Mesothelial cell of epicardium (in vitro differentiated cells): ENCODE measurements around the gene CYP4F2. TPM values are rescaled to one million over a fixed set of nuclear protein-coding genes. Genes with fewer than 3 reads are reported as not detected.

Experiments used
- DNase-seq, 2 experiments: peaks; one replicate each; pipeline ENCODE4 v3.0.0; 2021; ENCODE audit warnings: low spot score in 2 of 2; ENCODE audit not compliant: unreplicated experiment in 2 of 2
- H3K27ac Mint-ChIP-seq: 2 replicates; pipeline ENCODE4 v1.8.0; 2021; ENCODE audit warnings: mixed read lengths
- H3K27me3 Mint-ChIP-seq: 2 replicates; pipeline ENCODE4 v1.8.0; 2021; ENCODE audit warnings: low read depth, mixed read lengths
- H3K36me3 Mint-ChIP-seq: 2 replicates; pipeline ENCODE4 v1.8.0; 2021; ENCODE audit warnings: mixed read lengths
- H3K4me1 Mint-ChIP-seq: 2 replicates; pipeline ENCODE4 v1.8.0; 2021; ENCODE audit warnings: mixed read lengths
- H3K4me3 Mint-ChIP-seq: 2 replicates; pipeline ENCODE4 v1.8.0; 2021; ENCODE audit warnings: mild to moderate bottlenecking, moderate library complexity, mixed read lengths
- H3K9me3 Mint-ChIP-seq: 2 replicates; pipeline ENCODE4 v1.8.0; 2021; ENCODE audit warnings: mixed read lengths
- total RNA-seq: library from RNA; stranded (reverse); gene quantifications from 3 replicates; pipeline ENCODE4 v1.2.1, GENCODE V29; 2021
- TF ChIP-seq, protein P1 (sequence below): fragments of 200-600 bp; sonication (generic); IDR thresholded peaks from one replicate; pipeline ENCODE4 v1.5.0; 2021; ENCODE audit warnings: antibody characterized with exemption; ENCODE audit not compliant: unreplicated experiment

CYP4F2 gene, protein sequence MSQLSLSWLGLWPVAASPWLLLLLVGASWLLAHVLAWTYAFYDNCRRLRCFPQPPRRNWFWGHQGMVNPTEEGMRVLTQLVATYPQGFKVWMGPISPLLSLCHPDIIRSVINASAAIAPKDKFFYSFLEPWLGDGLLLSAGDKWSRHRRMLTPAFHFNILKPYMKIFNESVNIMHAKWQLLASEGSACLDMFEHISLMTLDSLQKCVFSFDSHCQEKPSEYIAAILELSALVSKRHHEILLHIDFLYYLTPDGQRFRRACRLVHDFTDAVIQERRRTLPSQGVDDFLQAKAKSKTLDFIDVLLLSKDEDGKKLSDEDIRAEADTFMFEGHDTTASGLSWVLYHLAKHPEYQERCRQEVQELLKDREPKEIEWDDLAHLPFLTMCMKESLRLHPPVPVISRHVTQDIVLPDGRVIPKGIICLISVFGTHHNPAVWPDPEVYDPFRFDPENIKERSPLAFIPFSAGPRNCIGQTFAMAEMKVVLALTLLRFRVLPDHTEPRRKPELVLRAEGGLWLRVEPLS
- not detected in 3 replicates for total RNA-seq

DNA sequence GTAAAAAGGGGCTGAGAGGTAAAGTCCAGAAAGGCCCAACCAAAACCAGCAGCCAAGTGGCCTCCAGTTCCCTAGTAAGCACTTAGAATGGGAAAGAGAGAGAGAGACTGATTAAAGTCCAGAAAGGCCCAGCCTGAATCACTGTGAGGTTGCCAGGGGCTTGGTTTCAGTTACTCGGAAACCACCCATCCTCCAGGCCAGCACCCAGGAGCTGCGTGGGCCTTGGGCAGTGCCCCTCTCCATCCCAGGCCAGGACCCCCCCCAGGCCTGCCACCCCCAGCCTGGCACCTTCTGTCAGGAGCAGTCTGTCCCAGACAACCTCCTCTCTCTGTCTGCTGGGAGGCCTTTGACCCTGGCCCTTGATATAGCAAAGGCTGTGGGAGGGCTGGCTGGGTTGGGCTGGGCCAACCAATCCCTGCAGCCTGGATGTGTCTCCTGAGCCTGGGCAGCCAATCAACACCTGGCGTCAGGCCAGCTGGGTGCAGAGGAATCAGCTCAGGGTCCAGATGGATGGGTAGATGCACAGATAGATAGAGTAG lies at the start of gene CYP4F2:
Gene CYP4F2, minus strand, starts transcription at position 337 of the 539 bp plus-strand sequence. CDS start 463 bp downstream, outside the sequence.
- no peaks in the 10 kb centered on the region for H3K4me1 Mint-ChIP-seq
- peaks cover 3% of the 10 kb centered on the region for H3K36me3 Mint-ChIP-seq
- no peaks in the 10 kb centered on the region for H3K27me3 Mint-ChIP-seq
- peaks cover 60% of the 10 kb centered on the region for H3K9me3 Mint-ChIP-seq
- no peak within 1 kb of the TSS for H3K27ac Mint-ChIP-seq
- TF ChIP-seq, protein P1, sequence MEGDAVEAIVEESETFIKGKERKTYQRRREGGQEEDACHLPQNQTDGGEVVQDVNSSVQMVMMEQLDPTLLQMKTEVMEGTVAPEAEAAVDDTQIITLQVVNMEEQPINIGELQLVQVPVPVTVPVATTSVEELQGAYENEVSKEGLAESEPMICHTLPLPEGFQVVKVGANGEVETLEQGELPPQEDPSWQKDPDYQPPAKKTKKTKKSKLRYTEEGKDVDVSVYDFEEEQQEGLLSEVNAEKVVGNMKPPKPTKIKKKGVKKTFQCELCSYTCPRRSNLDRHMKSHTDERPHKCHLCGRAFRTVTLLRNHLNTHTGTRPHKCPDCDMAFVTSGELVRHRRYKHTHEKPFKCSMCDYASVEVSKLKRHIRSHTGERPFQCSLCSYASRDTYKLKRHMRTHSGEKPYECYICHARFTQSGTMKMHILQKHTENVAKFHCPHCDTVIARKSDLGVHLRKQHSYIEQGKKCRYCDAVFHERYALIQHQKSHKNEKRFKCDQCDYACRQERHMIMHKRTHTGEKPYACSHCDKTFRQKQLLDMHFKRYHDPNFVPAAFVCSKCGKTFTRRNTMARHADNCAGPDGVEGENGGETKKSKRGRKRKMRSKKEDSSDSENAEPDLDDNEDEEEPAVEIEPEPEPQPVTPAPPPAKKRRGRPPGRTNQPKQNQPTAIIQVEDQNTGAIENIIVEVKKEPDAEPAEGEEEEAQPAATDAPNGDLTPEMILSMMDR = no peak
- H3K4me3 Mint-ChIP-seq = no peak within 1 kb of the TSS
- DNase-seq = no peak

DNA sequence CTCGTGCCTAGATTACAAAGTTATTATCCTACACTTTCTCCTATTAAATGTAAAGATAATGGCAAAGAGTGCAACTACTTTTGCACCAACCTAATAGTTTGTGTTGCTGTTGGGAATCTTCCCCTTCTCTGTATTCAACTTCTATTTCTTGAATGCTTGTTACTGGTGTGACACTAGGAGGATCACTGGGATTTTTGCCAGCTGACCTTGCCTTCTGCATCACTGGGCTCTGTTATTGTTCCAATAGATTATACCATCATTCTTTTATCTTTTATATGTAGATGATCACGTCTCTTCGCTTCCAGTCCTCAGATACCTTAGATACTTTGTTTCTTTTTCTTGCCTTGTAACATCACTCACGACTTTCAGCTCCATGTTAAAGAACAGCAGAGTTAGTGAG lies 47.4 kb upstream of the CYP4F2 start:
- Mint-ChIP-seq H3K9me3 (peaks cover 72% of the 10 kb centered on the region), H3K27me3 (no peaks in the 10 kb centered on the region), H3K36me3 (no peaks in the 10 kb centered on the region), H3K27ac (no peak overlapping the region), H3K4me1 (no peaks in the 10 kb centered on the region), H3K4me3 (no peak overlapping the region)
- TF ChIP-seq, protein P1 = no peak
- DNase-seq = no peak

DNA sequence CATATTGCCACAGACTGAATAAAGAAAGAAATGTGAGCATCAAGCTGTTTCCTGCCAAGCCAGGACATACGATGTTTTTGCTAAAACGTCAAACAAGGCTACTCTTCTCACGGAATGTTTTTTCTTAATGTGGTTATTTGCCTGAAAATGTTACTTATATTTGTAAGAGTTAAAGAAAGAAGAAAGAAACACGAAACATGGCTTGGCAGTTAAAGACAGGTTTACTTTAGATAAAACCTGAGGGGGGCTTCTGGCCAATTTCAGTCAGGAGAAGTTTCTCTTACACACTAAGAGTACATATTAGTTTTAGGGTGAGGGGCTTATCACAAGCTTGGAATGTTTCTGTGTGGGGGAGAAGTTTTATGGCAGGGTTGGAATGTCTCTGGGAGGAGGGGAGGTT lies 46.5 kb upstream of the CYP4F2 start:
- TF ChIP-seq, protein P1 = no peak
- no peaks in the 10 kb centered on the region for H3K36me3 Mint-ChIP-seq
- peaks cover 71% of the 10 kb centered on the region for H3K9me3 Mint-ChIP-seq
- no peaks in the 10 kb centered on the region for H3K4me1 Mint-ChIP-seq
- no peak for DNase-seq
- no peak overlapping the region for H3K4me3 Mint-ChIP-seq
- no peak overlapping the region for H3K27ac Mint-ChIP-seq
- H3K27me3 Mint-ChIP-seq = no peaks in the 10 kb centered on the region

DNA sequence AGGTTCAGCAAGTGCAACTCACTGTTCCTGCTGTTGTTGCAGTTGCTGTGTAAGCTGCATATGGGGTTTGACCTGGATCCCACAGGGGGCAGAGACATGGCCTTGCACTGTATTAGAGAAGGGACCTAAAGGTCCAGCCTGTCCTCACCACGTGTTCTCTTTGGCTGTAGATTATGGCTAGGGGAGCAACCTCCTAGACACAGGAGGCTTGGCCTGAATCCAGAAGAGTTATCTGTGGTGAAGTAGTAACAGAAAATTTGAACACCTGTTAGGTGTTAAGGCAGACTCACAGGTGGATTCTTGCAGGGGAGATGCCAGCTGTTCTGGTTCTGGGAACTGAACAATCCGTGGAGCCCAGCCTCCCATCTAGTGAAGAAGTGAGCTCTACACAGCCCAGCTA lies 39.9 kb upstream of the CYP4F2 start:
- no peaks in the 10 kb centered on the region for H3K27me3 Mint-ChIP-seq
- H3K4me1 Mint-ChIP-seq = no peaks in the 10 kb centered on the region
- no peak overlapping the region for H3K4me3 Mint-ChIP-seq
- H3K9me3 Mint-ChIP-seq = peaks cover 47% of the 10 kb centered on the region
- no peaks in the 10 kb centered on the region for H3K36me3 Mint-ChIP-seq
- no peak overlapping the region for H3K27ac Mint-ChIP-seq
- no peak for DNase-seq
- TF ChIP-seq, protein P1 = no peak

DNA sequence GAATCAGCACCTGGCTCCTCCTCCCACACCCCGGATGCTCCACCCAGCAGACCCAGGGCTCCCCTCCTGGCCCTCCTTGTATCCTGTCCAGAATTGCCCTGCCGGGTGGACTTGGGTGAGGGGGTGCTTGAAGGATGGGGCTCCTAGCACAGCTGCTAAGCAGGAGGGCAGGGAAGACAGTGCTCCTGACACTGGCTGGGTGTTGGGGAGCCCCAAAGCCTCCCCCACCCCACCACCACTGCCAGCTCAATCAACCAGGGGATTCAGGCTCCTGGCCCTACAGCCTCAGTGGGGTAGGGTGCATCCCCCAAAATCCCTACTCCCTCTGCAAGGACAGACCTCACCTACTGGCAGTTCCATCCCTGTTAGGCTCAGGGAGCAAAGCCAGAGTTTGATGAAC lies 39.1 kb upstream of the CYP4F2 start:
- TF ChIP-seq, protein P1 = no peak
- no peak overlapping the region for H3K4me3 Mint-ChIP-seq
- no peaks in the 10 kb centered on the region for H3K36me3 Mint-ChIP-seq
- H3K27me3 Mint-ChIP-seq = no peaks in the 10 kb centered on the region
- H3K27ac Mint-ChIP-seq = no peak overlapping the region
- H3K4me1 Mint-ChIP-seq = no peaks in the 10 kb centered on the region
- H3K9me3 Mint-ChIP-seq = peaks cover 41% of the 10 kb centered on the region
- DNase-seq = no peak
